Globus pallidus (tissue), 1 donor: ENCODE results near the gene KDELR1.

ENCODE experiments used
- DNase-seq: peaks from one replicate; pipeline ENCODE4 v3.0.0-alpha.2; 2015; ENCODE audit warnings: low spot score

The KDELR1 gene

GRCh38 chr19:48391100-48392005 lies at the start of gene KDELR1:
Gene KDELR1, minus strand, starts transcription at chr19:48391551. Its CDS starts 193 bp downstream, at chr19:48391358.
- DNase-seq: peak; percentile 82

- no peak for DNase-seq
Measured at GRCh38 chr19:48436586-48436985, 45.2 kb upstream of the KDELR1 start.

DNA sequence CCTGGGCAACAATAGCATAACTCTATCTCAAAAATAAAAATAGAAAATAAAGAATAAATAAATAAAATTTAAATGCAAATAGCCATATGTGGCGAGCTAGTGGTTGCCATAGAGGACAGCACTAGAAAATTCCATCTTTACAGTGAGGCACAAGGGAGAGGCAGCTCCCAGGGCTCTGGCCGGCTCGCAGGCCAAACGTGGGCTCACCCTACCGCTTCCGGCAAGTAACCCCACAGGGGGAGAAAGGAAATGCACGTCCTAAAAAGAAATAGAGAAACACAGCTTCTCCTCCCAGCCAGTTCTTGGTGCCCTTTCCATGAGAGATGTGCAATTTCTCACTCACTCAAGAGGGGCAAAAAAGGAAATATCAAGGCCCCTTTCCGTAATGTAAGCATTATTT lies 42.0 kb upstream of the KDELR1 start:
- no peak for DNase-seq

DNA sequence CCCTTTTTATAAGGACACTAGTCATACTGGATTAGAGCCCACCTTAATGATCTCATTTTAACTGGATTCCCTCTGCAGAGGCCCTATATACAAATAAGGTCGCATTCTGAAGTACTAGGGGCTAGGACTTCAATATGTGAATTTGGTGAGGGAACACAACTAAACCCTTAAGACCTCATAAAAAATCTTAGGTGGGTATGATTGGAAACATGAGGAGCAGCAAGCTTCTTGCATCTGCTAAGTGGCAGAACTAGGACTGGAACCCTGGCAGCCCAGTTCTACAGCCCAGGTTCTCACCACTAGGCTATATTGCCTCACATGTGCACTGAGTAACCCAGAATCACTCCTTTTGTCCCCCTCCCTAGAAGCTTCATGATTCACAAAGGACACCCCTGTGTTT lies 37.3 kb upstream of the KDELR1 start:
- DNase-seq: no peak

- peak; percentile 19 for DNase-seq
Measured at GRCh38 chr19:48424694-48425219, 33.4 kb upstream of the KDELR1 start.

- no peak for DNase-seq
Measured at GRCh38 chr19:48421548-48421947, 30.2 kb upstream of the KDELR1 start.

GRCh38 chr19:48419158-48419920 lies 28.0 kb upstream of the KDELR1 start:
- DNase-seq: peak; percentile 52

GRCh38 chr19:48418317-48419064 lies 27.1 kb upstream of the KDELR1 start:
- DNase-seq: no peak

- no peak for DNase-seq
Measured at GRCh38 chr19:48417421-48417820, 26.1 kb upstream of the KDELR1 start.

DNA sequence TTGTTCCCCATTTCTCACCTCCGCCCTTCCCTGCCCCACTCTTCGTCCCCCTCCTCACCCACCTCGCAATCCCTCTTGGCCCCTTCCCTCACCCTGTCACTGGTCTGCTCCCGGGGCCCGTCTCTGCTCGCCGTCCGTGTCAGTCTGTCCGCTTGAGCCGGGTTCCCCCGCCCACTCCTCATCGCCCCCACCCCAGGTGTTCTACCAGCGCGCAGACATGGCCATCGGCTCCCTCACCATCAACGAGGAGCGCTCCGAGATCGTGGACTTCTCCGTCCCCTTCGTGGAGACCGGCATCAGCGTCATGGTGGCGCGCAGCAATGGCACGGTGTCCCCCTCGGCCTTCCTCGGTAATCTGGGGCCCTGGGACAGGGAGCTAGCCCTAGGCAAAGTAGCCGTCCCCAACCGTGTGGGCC lies 24.5 kb upstream of the KDELR1 start:
- DNase-seq: no peak

DNA sequence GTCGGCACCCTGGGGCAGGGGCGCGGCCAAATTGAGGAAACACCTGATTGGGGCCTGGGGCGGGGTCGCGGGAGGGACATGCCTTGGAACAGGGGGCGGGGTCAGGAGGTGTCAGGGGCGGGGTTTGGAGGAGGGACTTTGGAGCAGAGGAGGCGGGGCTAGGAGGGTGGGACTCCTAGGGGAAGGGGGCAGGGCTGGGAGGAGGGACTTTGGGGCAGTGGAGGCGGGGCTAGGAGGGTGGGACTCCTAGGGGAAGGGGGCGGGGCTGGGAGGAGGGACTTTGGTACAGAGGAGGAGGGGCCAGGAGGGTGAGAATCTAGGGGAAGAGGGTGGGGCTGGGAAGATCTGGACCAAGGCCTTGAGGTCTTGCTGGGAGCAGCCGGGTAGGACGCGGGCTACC lies 24.0 kb upstream of the KDELR1 start:
- peak; percentile 42 for DNase-seq

- DNase-seq: no peak
Measured at GRCh38 chr19:48413879-48414587, 22.7 kb upstream of the KDELR1 start.

DNA sequence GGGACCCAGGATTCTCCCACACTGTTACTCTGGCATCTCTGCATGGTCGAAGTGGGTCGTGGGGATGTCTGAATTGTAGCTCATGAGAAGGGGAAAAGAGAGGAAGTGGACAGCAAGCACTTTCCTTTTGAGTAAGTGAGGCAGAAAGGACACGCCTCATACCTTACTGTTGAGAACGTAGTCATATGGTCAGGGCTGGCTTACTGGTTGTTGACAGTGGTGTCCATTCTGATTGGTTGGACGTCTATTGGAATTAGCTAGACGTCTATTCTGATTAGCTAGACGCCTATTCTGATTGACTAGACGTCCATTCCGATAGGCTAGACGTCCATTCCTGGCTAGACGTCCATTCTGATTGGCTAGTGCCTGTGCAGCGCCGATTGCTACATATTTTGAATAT lies 14.5 kb upstream of the KDELR1 start:
- DNase-seq: no peak

DNA sequence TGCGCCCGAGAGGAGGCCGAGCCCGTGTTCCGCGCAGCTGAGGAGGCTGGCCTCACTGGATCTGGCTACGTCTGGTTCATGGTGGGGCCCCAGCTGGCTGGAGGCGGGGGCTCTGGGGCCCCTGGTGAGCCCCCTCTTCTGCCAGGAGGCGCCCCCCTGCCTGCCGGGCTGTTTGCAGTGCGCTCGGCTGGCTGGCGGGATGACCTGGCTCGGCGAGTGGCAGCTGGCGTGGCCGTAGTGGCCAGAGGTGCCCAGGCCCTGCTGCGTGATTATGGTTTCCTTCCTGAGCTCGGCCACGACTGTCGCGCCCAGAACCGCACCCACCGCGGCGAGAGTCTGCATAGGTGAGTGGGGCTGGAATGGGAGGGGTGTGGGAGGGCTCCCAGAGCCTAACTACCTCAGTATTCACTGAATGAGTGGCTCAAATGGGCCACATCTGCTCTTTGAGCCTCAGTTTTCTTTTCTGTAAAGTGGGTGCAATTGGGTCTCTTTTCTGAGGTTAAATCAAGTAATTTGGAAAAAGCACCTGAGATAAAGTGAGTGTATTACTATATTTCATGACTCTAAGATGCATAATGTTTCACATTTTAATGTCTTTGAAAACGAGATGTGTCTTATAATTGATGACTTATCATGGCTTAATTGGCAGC lies 13.8 kb upstream of the KDELR1 start:
- no peak for DNase-seq

GRCh38 chr19:48403606-48404005 lies 12.3 kb upstream of the KDELR1 start:
- DNase-seq: peak; percentile 39

DNA sequence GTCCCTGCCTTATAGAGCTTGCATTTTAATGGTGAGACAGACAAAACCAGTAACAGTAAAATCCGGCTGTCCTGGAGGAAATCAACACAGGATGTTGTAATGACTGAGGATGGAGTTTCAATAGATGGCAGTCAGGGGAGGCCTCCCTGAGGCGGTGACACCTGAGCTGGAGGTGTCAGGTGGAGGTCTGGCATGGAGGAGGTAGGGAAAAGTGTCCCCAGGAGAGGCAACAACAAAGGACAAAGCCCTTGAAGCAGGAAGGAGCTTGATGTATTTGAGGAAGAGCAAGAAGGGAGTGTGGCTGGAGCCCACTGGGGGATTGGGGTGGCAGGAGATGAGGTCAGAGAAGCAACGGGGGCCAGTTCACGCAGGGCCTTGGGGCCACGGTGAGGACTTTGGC lies 9.9 kb upstream of the KDELR1 start:
- no peak for DNase-seq

DNA sequence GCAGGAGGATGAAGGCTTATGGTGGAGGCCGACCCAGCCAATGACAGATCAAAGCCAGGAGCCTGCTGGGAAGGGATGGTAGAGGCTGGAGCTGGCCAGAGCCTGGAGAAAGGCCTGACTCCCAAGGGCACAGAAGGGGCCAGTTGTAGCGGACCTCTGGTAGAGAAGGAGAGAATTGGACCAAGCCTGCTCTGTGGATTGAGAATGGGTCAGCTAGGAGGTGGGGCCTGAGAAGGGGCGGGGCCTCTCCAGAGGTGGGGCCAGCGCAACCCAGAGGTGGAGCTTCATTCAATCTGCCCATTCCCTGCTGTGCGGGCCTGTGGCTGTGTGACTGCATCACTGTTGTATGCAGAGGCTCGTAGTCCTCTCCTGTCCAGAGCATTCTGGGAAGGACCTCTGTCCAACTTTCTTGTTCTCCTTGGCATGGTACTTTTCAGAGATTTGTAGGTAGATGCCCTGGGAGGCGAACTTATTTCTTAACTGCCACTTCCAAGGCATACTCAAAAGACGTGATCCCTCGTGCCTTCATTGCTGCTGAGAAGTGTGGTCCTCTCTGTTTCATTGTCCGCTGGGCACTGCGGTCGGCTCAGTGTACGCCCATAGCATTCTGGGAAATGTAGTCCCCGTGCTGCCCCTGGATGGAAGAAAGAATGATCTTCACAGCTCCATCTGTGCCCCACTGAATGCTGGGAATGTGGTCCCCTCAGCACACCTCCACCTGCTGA lies 8.8 kb upstream of the KDELR1 start:
- DNase-seq: no peak

DNA sequence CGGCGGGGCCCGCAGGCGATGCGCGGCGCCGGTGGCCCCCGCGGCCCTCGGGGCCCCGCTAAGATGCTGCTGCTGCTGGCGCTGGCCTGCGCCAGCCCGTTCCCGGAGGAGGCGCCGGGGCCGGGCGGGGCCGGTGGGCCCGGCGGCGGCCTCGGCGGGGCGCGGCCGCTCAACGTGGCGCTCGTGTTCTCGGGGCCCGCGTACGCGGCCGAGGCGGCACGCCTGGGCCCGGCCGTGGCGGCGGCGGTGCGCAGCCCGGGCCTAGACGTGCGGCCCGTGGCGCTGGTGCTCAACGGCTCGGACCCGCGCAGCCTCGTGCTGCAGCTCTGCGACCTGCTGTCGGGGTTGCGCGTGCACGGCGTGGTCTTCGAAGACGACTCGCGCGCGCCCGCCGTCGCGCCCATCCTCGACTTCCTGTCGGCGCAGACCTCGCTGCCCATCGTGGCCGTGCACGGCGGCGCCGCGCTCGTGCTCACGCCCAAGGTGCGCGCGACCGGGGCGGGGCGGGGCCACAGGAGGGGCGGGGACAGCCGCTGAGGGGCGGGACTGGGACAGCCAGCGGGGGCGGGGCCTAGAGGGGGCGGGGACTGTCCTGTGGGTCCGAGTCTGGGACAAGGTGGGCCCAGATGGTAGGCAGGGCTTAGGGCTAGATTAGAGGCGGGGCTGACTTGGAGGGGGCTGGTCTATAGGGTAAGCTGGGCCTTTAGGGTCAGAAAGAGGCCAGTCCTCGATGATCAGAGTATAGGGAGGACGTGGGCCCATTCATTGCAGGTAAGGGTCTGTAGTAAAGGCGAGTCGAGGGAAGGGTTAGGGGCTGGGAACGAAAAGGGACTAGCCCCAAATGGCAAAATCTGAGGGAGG lies 7.3 kb upstream of the KDELR1 start:
- DNase-seq: no peak

GRCh38 chr19:48398102-48398374 lies 6.7 kb upstream of the KDELR1 start:
- DNase-seq: no peak
